ENCODE data around the gene NEK11.

DNA sequence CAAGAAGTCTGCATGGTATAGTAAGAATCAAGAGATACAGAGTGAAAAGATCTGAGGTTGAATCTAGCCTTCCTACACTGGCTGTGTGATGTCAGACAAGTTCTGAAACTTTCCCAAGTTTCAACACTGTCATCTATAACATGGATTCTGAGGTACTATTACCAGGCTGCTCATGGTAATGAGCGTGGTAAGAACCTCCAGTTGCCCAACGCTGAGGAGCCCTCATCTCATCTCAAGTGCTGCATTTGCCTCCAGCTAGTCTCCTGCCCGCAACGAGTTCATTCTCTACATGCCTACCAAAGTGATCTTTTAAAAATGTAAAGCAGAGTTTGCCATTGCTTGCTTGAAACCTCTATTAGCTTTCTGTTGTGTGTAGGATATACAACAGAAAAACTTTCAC is 168.1 kb downstream of the NEK11 start:
- TF ChIP-seq, protein P1, sequence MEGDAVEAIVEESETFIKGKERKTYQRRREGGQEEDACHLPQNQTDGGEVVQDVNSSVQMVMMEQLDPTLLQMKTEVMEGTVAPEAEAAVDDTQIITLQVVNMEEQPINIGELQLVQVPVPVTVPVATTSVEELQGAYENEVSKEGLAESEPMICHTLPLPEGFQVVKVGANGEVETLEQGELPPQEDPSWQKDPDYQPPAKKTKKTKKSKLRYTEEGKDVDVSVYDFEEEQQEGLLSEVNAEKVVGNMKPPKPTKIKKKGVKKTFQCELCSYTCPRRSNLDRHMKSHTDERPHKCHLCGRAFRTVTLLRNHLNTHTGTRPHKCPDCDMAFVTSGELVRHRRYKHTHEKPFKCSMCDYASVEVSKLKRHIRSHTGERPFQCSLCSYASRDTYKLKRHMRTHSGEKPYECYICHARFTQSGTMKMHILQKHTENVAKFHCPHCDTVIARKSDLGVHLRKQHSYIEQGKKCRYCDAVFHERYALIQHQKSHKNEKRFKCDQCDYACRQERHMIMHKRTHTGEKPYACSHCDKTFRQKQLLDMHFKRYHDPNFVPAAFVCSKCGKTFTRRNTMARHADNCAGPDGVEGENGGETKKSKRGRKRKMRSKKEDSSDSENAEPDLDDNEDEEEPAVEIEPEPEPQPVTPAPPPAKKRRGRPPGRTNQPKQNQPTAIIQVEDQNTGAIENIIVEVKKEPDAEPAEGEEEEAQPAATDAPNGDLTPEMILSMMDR (IDR thresholded peaks at IDR 0.05; ENCODE audit: poor library complexity): no peak
- no peak for TF ChIP-seq EZH2phosphoT487 (IDR thresholded peaks at IDR 0.05; ENCODE audit: low read depth, severe bottlenecking, unreplicated experiment)
- TF ChIP-seq EZH2 (IDR thresholded peaks at IDR 0.05; ENCODE audit: borderline replicate concordance): no peak
